ENCODE measurements around the gene TSPEAR.
"Not testable (repeated sequence)": the region's sequence is repeated elsewhere in the genome, so short reads cannot be mapped to it uniquely, and the experiment has no call there.

TSPEAR gene

GRCh38 chr21:44515359-44516165 lies 195.8 kb downstream of the TSPEAR start:
- no peak for DNase-seq (ENCODE audit: low spot score)

DNA sequence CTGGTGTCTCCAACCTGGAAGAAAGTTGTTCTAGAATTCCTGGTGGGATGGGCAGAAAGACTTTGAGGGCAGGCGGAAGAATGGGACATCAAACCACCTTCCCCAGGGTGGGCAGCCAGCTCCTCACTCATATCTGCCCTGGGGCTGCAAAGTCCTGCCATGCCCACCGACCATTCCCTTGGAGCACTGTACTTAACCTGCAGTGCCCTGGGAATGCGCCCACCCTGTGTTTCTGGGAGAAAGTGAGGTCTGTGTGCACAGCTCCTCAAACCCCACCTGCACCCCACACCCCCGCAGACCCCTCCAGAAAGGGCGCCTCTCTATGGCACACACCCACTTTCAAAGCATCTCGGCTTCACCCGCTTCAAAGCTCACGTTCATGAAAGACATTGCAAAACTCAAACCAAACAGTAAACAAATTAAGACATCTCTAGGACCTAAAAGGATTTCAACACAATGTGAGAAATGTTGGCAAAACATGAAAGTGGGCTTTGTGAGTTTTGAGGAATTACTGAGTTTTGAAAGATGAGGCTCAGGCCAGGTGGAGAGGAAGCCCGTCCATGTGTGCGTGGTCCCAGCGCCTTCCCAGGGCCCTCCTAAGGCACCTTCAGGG lies 196.5 kb downstream of the TSPEAR start:
- DNase-seq (ENCODE audit: low spot score), result no peak

GRCh38 chr21:44514218-44514520 lies 197.2 kb downstream of the TSPEAR start:
- no peak for DNase-seq (ENCODE audit: low spot score)

GRCh38 chr21:44513389-44514217 lies 197.8 kb downstream of the TSPEAR start:
- no peak for DNase-seq (ENCODE audit: low spot score)

DNA sequence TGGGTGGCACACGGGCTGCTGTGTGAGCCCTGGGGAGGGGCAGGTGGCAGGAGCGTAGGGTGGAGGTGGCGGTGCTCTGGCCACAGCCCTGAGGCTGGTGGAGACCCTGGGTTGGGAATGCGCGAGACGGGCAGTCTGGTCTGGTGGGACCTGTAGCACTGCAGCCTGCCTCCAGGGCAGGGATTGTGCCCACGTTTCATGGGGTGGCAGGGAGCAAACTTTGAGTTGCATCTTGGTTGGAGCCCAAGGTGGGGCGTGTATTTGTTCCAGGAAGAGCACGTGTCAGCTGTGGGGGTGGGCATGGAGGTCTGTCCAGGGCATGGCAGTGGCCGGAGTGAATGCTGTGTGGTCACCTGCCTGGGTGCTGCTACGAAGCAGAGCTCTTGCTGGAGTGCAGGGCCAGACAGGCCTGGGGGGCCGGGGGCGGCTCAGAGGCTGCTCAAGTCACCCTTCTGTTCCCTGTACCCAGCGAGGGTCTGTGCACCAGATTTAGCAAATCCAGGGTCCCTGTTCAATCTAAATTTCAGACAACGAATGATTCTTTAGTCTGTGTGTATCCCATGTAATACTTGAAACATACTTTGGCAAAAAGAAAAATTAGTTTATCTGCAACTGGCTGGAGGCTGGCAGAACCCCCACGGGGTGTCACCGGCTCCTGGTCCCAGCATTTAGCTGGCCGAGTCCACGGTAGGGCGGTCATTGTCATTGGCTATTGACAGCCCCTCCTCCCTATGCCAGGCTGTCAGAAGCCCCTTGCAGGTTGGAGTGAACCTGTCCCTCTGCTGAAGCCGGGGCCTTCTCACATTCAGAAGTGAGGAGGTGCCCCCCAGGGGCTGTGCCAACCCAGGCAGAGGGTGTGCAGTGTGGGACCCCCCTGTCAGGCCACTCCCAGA lies 198.6 kb downstream of the TSPEAR start:
- DNase-seq (ENCODE audit: low spot score), result no peak

- no peak for DNase-seq (ENCODE audit: low spot score)
Measured at GRCh38 chr21:44511938-44512275, 199.5 kb downstream of the TSPEAR start.

GRCh38 chr21:44511219-44511937 lies 200.0 kb downstream of the TSPEAR start:
- peak; percentile 17 for DNase-seq (ENCODE audit: low spot score)

GRCh38 chr21:44510508-44511218 lies 200.7 kb downstream of the TSPEAR start:
- DNase-seq (ENCODE audit: low spot score), result peak; percentile 14

DNA sequence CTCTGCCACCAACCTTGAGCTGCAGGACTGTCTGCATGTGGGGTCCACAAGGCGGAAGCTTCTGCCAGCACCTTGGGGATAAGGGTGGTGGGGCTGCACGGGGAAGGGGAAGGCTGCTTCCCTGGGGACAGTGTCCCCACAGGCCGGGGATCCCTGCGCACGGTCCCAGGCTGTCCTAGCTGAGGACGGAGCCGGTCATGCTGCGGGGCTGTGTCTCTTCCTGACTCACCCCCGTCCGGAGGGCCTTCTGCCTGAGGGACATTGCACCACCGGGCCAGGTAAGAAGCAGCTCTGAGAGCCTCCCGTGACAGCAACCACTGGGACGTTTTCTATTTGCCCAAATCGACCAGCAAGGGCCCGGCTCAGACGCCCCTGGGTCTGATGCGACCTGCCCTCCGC lies 201.3 kb downstream of the TSPEAR start:
- DNase-seq (ENCODE audit: low spot score), result no peak

GRCh38 chr21:44509539-44509938 lies 201.8 kb downstream of the TSPEAR start:
- DNase-seq (ENCODE audit: low spot score), result peak; percentile 28

DNA sequence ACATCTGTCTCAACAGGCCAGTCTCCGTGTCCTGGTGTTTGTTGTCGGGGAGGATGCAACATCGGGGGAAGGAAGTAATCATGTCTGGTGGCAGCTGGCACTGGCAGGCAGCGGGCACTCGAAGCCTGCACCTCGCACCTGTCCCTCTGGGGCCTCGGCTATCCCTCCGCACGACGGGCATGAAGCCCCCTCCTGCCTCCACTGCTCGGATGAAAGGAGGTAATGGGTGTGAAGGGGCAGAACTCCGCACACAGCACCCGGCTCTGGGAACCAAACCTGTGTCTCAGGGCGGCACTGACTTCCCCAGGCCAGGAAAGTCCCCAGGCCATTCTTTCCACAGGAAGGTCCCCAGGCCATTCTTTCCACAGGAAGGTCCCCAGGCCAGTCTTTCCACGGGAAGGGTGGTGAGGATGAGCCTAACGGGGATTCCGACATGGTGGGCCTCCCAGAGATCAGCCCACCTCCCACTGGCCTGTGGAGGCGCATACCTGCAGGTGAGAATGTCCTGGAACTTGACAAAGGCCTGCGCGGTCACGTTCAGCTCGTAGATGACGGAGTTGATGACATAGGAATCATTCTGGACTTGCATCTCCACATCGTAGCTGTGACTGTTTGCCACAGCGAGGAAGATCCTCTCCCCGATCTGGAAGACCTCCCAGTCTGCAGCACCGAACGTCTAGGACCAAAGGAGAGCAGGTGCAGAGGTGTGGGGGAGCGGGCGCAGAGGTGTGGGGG lies 202.5 kb downstream of the TSPEAR start:
- DNase-seq (ENCODE audit: low spot score), result no peak

GRCh38 chr21:44508426-44508710 lies 203.0 kb downstream of the TSPEAR start:
- no peak for DNase-seq (ENCODE audit: low spot score)

GRCh38 chr21:44507673-44508425 lies 203.5 kb downstream of the TSPEAR start:
- no peak for DNase-seq (ENCODE audit: low spot score)

DNA sequence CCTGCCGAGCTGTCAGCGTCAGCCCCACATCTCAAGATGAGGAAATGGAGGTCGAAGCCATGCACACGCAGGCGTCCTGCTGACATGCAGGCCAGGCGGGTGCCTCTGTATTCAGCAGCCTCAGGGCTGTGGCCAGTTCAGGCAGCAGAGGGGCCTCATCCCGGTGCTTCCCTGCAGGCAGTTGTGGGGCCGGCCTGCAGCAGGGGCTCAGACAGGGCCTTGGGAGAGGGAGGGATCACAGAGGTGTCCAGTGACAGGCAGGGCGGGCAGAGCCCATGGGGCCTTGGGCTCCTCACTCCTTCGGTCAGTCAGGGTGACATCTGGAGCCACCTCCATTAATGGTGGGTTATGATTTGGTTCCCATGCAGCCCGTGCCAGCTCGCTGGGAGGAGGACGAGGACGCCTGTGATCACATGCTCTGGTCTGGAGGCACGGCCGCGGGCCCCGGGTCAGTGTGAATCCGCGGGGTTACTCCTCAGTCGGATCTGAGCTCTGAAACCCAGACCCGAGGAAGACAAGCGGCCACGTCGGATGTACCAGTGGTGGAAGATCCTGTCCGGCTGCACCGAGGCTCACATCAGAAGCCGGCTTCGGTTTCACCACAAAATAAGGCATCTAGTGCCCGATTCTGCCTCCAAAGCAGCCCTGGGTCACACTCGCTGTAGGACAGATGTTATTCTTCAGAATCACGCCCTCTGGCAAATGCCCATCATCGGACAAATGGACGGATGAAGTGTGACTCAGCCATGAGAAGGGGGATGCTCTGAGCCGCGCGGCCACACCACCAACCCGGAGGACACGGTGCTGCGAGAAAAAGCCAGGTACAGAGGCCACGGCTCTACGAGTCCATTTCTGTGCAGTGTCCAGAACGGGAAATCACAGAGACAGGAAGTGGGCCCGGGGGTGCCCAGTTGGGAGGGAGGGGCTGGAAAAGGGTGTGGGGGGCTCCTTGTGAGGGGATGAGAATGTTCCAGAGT lies 204.8 kb downstream of the TSPEAR start:
- no peak for DNase-seq (ENCODE audit: low spot score)

- no peak for DNase-seq (ENCODE audit: low spot score)
Measured at GRCh38 chr21:44505673-44506278, 205.6 kb downstream of the TSPEAR start.

DNA sequence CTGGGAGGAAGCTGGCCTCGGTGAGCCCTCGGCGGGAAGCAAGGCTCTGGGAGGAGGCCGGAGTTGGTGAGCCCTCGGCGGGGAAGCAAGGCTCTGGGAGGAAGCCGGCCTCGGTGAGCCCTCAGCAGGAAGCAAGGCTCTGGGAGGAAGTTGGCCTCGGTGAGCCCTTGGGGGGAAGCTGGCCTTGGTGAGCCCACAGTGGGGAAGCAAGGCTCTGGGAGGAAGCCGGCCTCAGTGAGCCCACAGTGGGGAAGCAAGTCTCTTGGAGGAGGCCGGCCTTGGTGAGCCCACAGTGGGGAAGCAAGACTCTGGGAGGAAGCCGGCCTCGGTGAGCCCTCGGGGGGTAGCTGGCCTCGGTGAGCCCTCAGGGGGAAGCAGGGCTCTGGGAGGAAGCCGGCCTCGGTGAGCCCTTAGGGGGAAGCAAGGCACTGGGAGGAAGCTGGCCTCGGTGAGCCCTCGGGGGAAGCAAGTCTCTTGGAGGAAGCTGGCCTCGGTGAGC lies 207.4 kb downstream of the TSPEAR start:
- no peak for DNase-seq (ENCODE audit: low spot score)

GRCh38 chr21:44503006-44503889 lies 208.1 kb downstream of the TSPEAR start:
- DNase-seq (ENCODE audit: low spot score), result not testable (repeated sequence)

All from Ammon's horn (tissue), 1 donor.